ENCODE results near the gene LAMC3. TPM values are rescaled to one million over a fixed set of nuclear protein-coding genes. Genes with fewer than 3 reads are reported as not detected.

Gene LAMC3
- total RNA-seq, 2 experiments from 2014 or later = 0.66 to 1.7 TPM

- Histone ChIP-seq H3K27ac (ENCODE audit: low read depth in 1 of 2, low read length in 2 of 2) (no peak within 1 kb of the TSS), H3K4me1 (ENCODE audit: insufficient read depth, low read length) (peaks cover 12% of the 10 kb centered on the region), H3K9me3 (ENCODE audit: control insufficient read depth in 1 of 2, insufficient read depth in 1 of 2, low read length in 2 of 2) (peaks cover 0 to 12% of the 10 kb centered on the region in 2 experiments), H3K36me3 (ENCODE audit: insufficient read depth, low read length) (no peaks in the 10 kb centered on the region), H3K27me3 (ENCODE audit: control insufficient read depth in 1 of 2, insufficient read depth in 2 of 2, low read length in 2 of 2) (peaks cover 19 to 30% of the 10 kb centered on the region in 2 experiments), H3K4me3 (ENCODE audit: low read length) (peak within 1 kb of the TSS; percentile 10)
- Mint-ChIP-seq H3K27ac (no peak within 1 kb of the TSS), H3K4me3 (peak within 1 kb of the TSS; percentile 60), H3K27me3 (peaks cover 40% of the 10 kb centered on the region), H3K36me3 (ENCODE audit: low read depth) (no peaks in the 10 kb centered on the region), H3K9me3 (no peaks in the 10 kb centered on the region), H3K4me1 (ENCODE audit: low read depth) (peaks cover 9% of the 10 kb centered on the region)
- DNase-seq = peak in 4 of 14 experiments; percentile 3 to 37 (median 19)
- no peak for ATAC-seq (ENCODE audit: poor library complexity)
- no peak for TF ChIP-seq CTCF (IDR thresholded peaks at IDR 0.05)
- POLR2A ChIA-PET = no interaction called here
- intact Hi-C loops (cut with DNase I, micrococcal nuclease) = no loop called here
- CTCF ChIA-PET = no interaction called here
Observed at GRCh38 chr9:131096269-131097125, 87.5 kb downstream of the LAMC3 start, which contains the start of gene AIF1L. TSS of gene AIF1L (plus strand) at chr9:131096531. CDS start at chr9:131096630, 99 bp downstream.

- Mint-ChIP-seq H3K36me3 (ENCODE audit: low read depth) (no peaks in the 10 kb centered on the region), H3K9me3 (no peaks in the 10 kb centered on the region), H3K27ac (no peak overlapping the region), H3K4me3 (peak overlapping the region; percentile 60), H3K27me3 (peaks cover 40% of the 10 kb centered on the region), H3K4me1 (ENCODE audit: low read depth) (peaks cover 9% of the 10 kb centered on the region)
- H3K27ac ChIP-seq (ENCODE audit: low read depth in 1 of 2, low read length in 2 of 2) = no peak overlapping the region
- no peaks in the 10 kb centered on the region for H3K36me3 ChIP-seq (ENCODE audit: insufficient read depth, low read length)
- peaks cover 12% of the 10 kb centered on the region for H3K4me1 ChIP-seq (ENCODE audit: insufficient read depth, low read length)
- CTCF ChIA-PET = no interaction called here
- intact Hi-C loops (cut with DNase I, micrococcal nuclease) = no loop called here
- H3K9me3 ChIP-seq (ENCODE audit: control insufficient read depth in 1 of 2, insufficient read depth in 1 of 2, low read length in 2 of 2) = peaks cover 0 to 12% of the 10 kb centered on the region in 2 experiments
- DNase-seq (no peak), ATAC-seq (ENCODE audit: poor library complexity) (no peak)
- POLR2A ChIA-PET = no interaction called here
- no peak for TF ChIP-seq CTCF (IDR thresholded peaks at IDR 0.05)
- peaks cover 19 to 30% of the 10 kb centered on the region in 2 experiments for H3K27me3 ChIP-seq (ENCODE audit: control insufficient read depth in 1 of 2, insufficient read depth in 2 of 2, low read length in 2 of 2)
- no peak overlapping the region for H3K4me3 ChIP-seq (ENCODE audit: low read length)
Observed at GRCh38 chr9:131097126-131097947, 88.4 kb downstream of the LAMC3 start.

- no peak for TF ChIP-seq CTCF (IDR thresholded peaks at IDR 0.05)
- H3K27ac Mint-ChIP-seq = no peak overlapping the region
- ChIA-PET POLR2A (no interaction called here), CTCF (no interaction called here)
- no peak overlapping the region for H3K4me3 Mint-ChIP-seq
- Histone ChIP-seq H3K36me3 (ENCODE audit: insufficient read depth, low read length) (no peaks in the 10 kb centered on the region), H3K27ac (ENCODE audit: low read depth in 1 of 2, low read length in 2 of 2) (no peak overlapping the region), H3K4me1 (ENCODE audit: insufficient read depth, low read length) (peaks cover 12% of the 10 kb centered on the region), H3K4me3 (ENCODE audit: low read length) (no peak overlapping the region), H3K27me3 (ENCODE audit: control insufficient read depth in 1 of 2, insufficient read depth in 2 of 2, low read length in 2 of 2) (peaks cover 19 to 30% of the 10 kb centered on the region in 2 experiments), H3K9me3 (ENCODE audit: control insufficient read depth in 1 of 2, insufficient read depth in 1 of 2, low read length in 2 of 2) (peaks cover 0 to 12% of the 10 kb centered on the region in 2 experiments)
- ATAC-seq (ENCODE audit: poor library complexity) = no peak
- H3K9me3 Mint-ChIP-seq = no peaks in the 10 kb centered on the region
- intact Hi-C loops (cut with DNase I, micrococcal nuclease) = no loop called here
- peaks cover 9% of the 10 kb centered on the region for H3K4me1 Mint-ChIP-seq (ENCODE audit: low read depth)
- peaks cover 40% of the 10 kb centered on the region for H3K27me3 Mint-ChIP-seq
- no peaks in the 10 kb centered on the region for H3K36me3 Mint-ChIP-seq (ENCODE audit: low read depth)
- no peak for DNase-seq
Observed at GRCh38 chr9:131097948-131098278, 88.9 kb downstream of the LAMC3 start.
